GM12878 (cell line): ENCODE measurements around the gene DAPK3. TPM values are rescaled to one million over a fixed set of nuclear protein-coding genes. Genes with fewer than 3 reads are reported as not detected.

Experiments
- ATAC-seq: fragments of 200-7000 bp; cut with Tn5 transposase; 3 replicates; pipeline ENCODE4 v1.9.1; 2020; ENCODE audit warnings: mild to moderate bottlenecking, moderate library complexity
- BruUV-seq: library from RNA; stranded (reverse); fragments of 400-500 nt; replicated peaks from 2 replicates; lab custom pipeline; 2021; lab: Mats Ljungman, UMichigan
- CTCF ChIA-PET: fragments of 300-600 bp; sonication (Branson Sonifier 250); formaldehyde crosslinking; extraction: SDS; loops from one replicate; lab custom pipeline; 2021; ENCODE audit warnings: inconsistent platforms; lab: Yijun Ruan, JAX
- POLR2A ChIA-PET: fragments of 350-600 bp; formaldehyde crosslinking; extraction: SDS; loops from one replicate; lab custom pipeline; 2021; ENCODE audit warnings: inconsistent platforms; lab: Charles Lee
- RAD21 ChIA-PET: fragments of 300-600 bp; sonication (Branson Sonifier 250); formaldehyde crosslinking; loops from one replicate; lab custom pipeline; 2023; ENCODE audit warnings: antibody characterized with exemption; ENCODE audit not compliant: unreplicated experiment; lab: Charles Lee
- SMC1A ChIA-PET: fragments of 300-600 bp; sonication (Branson Sonifier 250); formaldehyde crosslinking; loops from one replicate; lab custom pipeline; 2023; ENCODE audit not compliant: unreplicated experiment, uncharacterized antibody; lab: Charles Lee
- DNase-seq: peaks from one replicate; pipeline ENCODE4 v3.0.0-alpha.2; 2011; ENCODE audit warnings: low read depth, low spot score
- FAIRE-seq: peaks from 3 replicates; lab custom pipeline; 2011; peaks lifted over from hg19 to GRCh38; lab: Jason Lieb, UNC
- H2AFZ ChIP-seq: 2 replicates; pipeline ENCODE4 v1.6.0; 2011; ENCODE audit warnings: low read depth, low read length, control low read depth; ENCODE audit not compliant: control insufficient read depth
- H3K27ac ChIP-seq: 2 replicates; pipeline ENCODE4 v1.5.1; 2011; ENCODE audit warnings: control low read depth; ENCODE audit not compliant: control insufficient read depth, insufficient read depth
- H3K27me3 ChIP-seq, 2 experiments: replicated peaks in 1 of 2; 2 replicates each; pipeline versions ENCODE4 v1.6.0 to v1.6.1; 2011; ENCODE audit warnings: low read length in 1 of 2; ENCODE audit not compliant: control insufficient read depth in 2 of 2, insufficient read depth in 2 of 2
- H3K36me3 ChIP-seq, 2 experiments: 2 replicates each; pipeline ENCODE4 v1.5.1; 2011; ENCODE audit warnings: low read length in 1 of 2; ENCODE audit not compliant: control insufficient read depth in 2 of 2, insufficient read depth in 2 of 2
- H3K4me1 ChIP-seq: 2 replicates; pipeline ENCODE4 v1.6.1; 2011; ENCODE audit warnings: mild to moderate bottlenecking, low read length, moderate library complexity, mixed read lengths; ENCODE audit not compliant: control insufficient read depth, insufficient read depth
- H3K4me2 ChIP-seq: 2 replicates; pipeline ENCODE4 v1.6.0; 2011; ENCODE audit warnings: control low read depth; ENCODE audit not compliant: control insufficient read depth, insufficient read depth
- H3K4me3 ChIP-seq: fragments of 200-600 bp; sonication (generic); 2 replicates; pipeline ENCODE4 v1.5.1; 2016
- H3K79me2 ChIP-seq: 2 replicates; pipeline ENCODE4 v1.6.0; 2011; ENCODE audit warnings: low read length; ENCODE audit not compliant: control insufficient read depth, insufficient read depth
- H3K9ac ChIP-seq: 2 replicates; pipeline ENCODE4 v1.8.0; 2011; ENCODE audit warnings: low read length, control low read depth, mixed read lengths; ENCODE audit not compliant: control insufficient read depth, insufficient read depth
- H3K9me3 ChIP-seq: replicated peaks from 3 replicates; pipeline ENCODE4 v1.5.1; 2011; ENCODE audit warnings: mild to moderate bottlenecking, low read length; ENCODE audit not compliant: control insufficient read depth, insufficient read depth
- H4K20me1 ChIP-seq: 2 replicates; pipeline ENCODE4 v1.6.0; 2011; ENCODE audit not compliant: control insufficient read depth, insufficient read depth
- ASH2L ChIP-seq: fragments of 300-600, 200-600 bp; sonication (generic); IDR thresholded peaks from 2 replicates; pipeline ENCODE4 v1.6.1; 2017; ENCODE audit warnings: low read depth, mild to moderate bottlenecking, borderline replicate concordance
- CBFB ChIP-seq: IDR thresholded peaks from 2 replicates; pipeline ENCODE4 v1.6.1; 2016; ENCODE audit warnings: antibody characterized with exemption, low read depth
- CBX5 ChIP-seq: sonication (generic); IDR thresholded peaks from 2 replicates; pipeline ENCODE4 v1.6.1; 2016; ENCODE audit warnings: low read depth, moderate library complexity, mild to moderate bottlenecking, inconsistent platforms
- EGR1 ChIP-seq, 2 experiments: IDR thresholded peaks; 1 replicate in 1 of 2; 2 replicates in 1 of 2; pipeline ENCODE4 v1.6.1; 2011 to 2012; ENCODE audit warnings: low read depth in 2 of 2, low read length in 2 of 2, borderline replicate concordance in 1 of 2, mild to moderate bottlenecking in 1 of 2, moderate library complexity in 1 of 2
- EZH2 ChIP-seq: IDR thresholded peaks from 2 replicates; pipeline ENCODE4 v1.6.1; 2012; ENCODE audit warnings: low read depth, mild to moderate bottlenecking, control low read depth, inconsistent platforms, low read length, borderline replicate concordance; ENCODE audit not compliant: control insufficient read depth
- IRF4 ChIP-seq: IDR thresholded peaks from 2 replicates; pipeline ENCODE4 v1.6.1; 2011; ENCODE audit warnings: low read depth, low read length
- MYC ChIP-seq: IDR thresholded peaks from 2 replicates; pipeline ENCODE4 v1.6.1; 2011; ENCODE audit warnings: mild to moderate bottlenecking, low read length, moderate library complexity, inconsistent platforms; ENCODE audit not compliant: insufficient read depth, insufficient replicate concordance, insufficient read length, severe bottlenecking
- NR2C1 ChIP-seq: fragments of 450-650 bp; IDR thresholded peaks from 2 replicates; pipeline ENCODE4 v1.6.1; 2017; ENCODE audit warnings: antibody characterized with exemption, mild to moderate bottlenecking, moderate library complexity
- PAX8 ChIP-seq: fragments of 450-650 bp; IDR thresholded peaks from 2 replicates; pipeline ENCODE4 v1.6.1; 2017; ENCODE audit warnings: mild to moderate bottlenecking, moderate library complexity
- PBX3 ChIP-seq: IDR thresholded peaks from 2 replicates; pipeline ENCODE4 v1.6.1; 2011; ENCODE audit warnings: mild to moderate bottlenecking, low read depth, low read length, moderate library complexity; ENCODE audit not compliant: insufficient replicate concordance
- RELB ChIP-seq: fragments of 450-650 bp; IDR thresholded peaks from 2 replicates; pipeline ENCODE4 v1.6.1; 2017; ENCODE audit warnings: low read depth, mild to moderate bottlenecking, moderate library complexity
- REST ChIP-seq: IDR thresholded peaks from 2 replicates; pipeline ENCODE4 v1.6.1; 2012; ENCODE audit warnings: mild to moderate bottlenecking, low read depth, low read length
- SMAD1 ChIP-seq: fragments of 450-650 bp; IDR thresholded peaks from 2 replicates; pipeline ENCODE4 v1.6.1; 2018; ENCODE audit warnings: mild to moderate bottlenecking, low read depth; ENCODE audit not compliant: partially characterized antibody
- TBL1XR1 ChIP-seq: IDR thresholded peaks from 2 replicates; pipeline ENCODE4 v1.6.1; 2012; ENCODE audit warnings: low read depth, low read length, improper control_type of control experiment
- WRNIP1 ChIP-seq: IDR thresholded peaks from 2 replicates; pipeline ENCODE4 v1.6.1; 2011; ENCODE audit warnings: low read depth, low read length, improper control_type of control experiment, borderline replicate concordance
- WGBS: methylation state at CpG from one replicate; pipeline ENCODE4 v1.1.6; 2016; ENCODE audit warnings: low lambda C conversion rate; ENCODE audit not compliant: insufficient replicate concordance, insufficient coverage; ENCODE audit errors: missing lambda C conversion rate; 5-methylcytosine and 5-hydroxymethylcytosine counted together
- in situ Hi-C: fragments of 300-500 bp; cut with MboI; formaldehyde crosslinking; loops from 9 replicates; pipeline ENCODE4 v1.14.3; 2018; ENCODE audit warnings: mixed read lengths
- intact Hi-C: fragments of 100-400 bp; cut with micrococcal nuclease; formaldehyde crosslinking; loops from one replicate; pipeline ENCODE4 v1.14.2; 2022; ENCODE audit not compliant: unreplicated experiment
- polyA plus RNA-seq, 11 experiments: library from polyadenylated mRNA; depleted of rRNA in 4 of 11; unstranded in 6 of 11; stranded (reverse) in 5 of 11; fragments of >200 nt; fragmentation: Nextera tagmentation in 4 of 11; fragmentation: Illumina TruSeq in 1 of 11; extraction: Ambion mirVana in 4 of 11; extraction: Trizol in 1 of 11; gene quantifications; 1 replicate in 1 of 11; 2 replicates in 10 of 11; pipeline versions ENCODE4 v1.2.1 to v1.2.3, GENCODE V29; 2011 to 2016; ENCODE audit warnings: inconsistent platforms in 2 of 11, missing spikeins in 2 of 11, low read depth in 1 of 11
- total RNA-seq, 4 experiments: library from RNA; depleted of rRNA in 3 of 4; stranded (reverse); fragments of >200 nt in 3 of 4; fragmentation: Illumina TruSeq in 1 of 4; extraction: Trizol in 1 of 4; gene quantifications; 2 replicates each; pipeline versions ENCODE4 v1.2.1 to v1.2.3, GENCODE V29; 2013 to 2021

Gene DAPK3
- total and polyA plus RNA-seq, 10 of the 15 experiments (the other 5 are each of a cell fraction or from before 2014, with no cell fraction given), result 0.13 to 46.4 (median 24.8) TPM

- H3K9me3 ChIP-seq, result no peaks in the 10 kb centered on the region
- intact Hi-C loops, result loop anchor here (1.0 to 5.0 kb wide), 5 partner anchors 82 to 417 kb away; partner anchors contain the start of genes CHAF1A, MAP2K2, SH3GL1 and ZBTB7A
- RAD21 ChIA-PET, result interaction anchor here (0.8 to 1.6 kb wide), 12 partner anchors 10 to 417 kb away, joined by 3 to 13 read pairs (median 4); partner anchors contain the start of genes CHAF1A, DAPK3 and PIAS4
- ATAC-seq (peak; percentile 32), DNase-seq (peak; percentile 48), FAIRE-seq (peak; percentile 23)
- peak within 1 kb of the TSS; percentile 96 for H3K9ac ChIP-seq
- peak within 1 kb of the TSS; percentile 76 for H2AFZ ChIP-seq
- H3K4me2 ChIP-seq, result peak within 1 kb of the TSS; percentile 99
- CTCF ChIA-PET, result interaction anchor here (0.6 to 2.1 kb wide), 22 partner anchors 14 to 500 kb away, joined by 3 to 38 read pairs (median 5); partner anchors contain the start of genes CREB3L3, DAPK3 and MRPL54
- POLR2A ChIA-PET, result interaction anchor here (0.6 to 1.8 kb wide), 14 partner anchors 10 to 1746 kb away, joined by 3 to 12 read pairs (median 4); partner anchors contain the start of genes CREB3L3, DAPK3 and PIAS4
- H3K79me2 ChIP-seq, result peaks cover 54% of the 10 kb centered on the region
- BruUV-seq, result TSS peak; percentile 69
- peaks cover 25% of the 10 kb centered on the region for H3K4me1 ChIP-seq
- H3K27ac ChIP-seq, result peak within 1 kb of the TSS; percentile 79
- H3K36me3 ChIP-seq, result peaks cover 36 to 41% of the 10 kb centered on the region in 2 experiments
- WGBS, result under 1% methylated on average over 80 of the region's 80 CpGs
- H4K20me1 ChIP-seq, result peaks cover 36% of the 10 kb centered on the region
- in situ Hi-C loops, result loop anchor here (5.0 kb wide), 1 partner anchor 197 kb away; the partner anchor contains the start of genes ANKRD24 and SIRT6
- no peaks in the 10 kb centered on the region for H3K27me3 ChIP-seq
- H3K4me3 ChIP-seq, result peak within 1 kb of the TSS; percentile 97
- SMC1A ChIA-PET, result interaction anchor here (0.7 to 1.8 kb wide), 17 partner anchors 12 to 247 kb away, joined by 3 to 9 read pairs (median 5); partner anchors contain the start of genes APBA3 and DAPK3
- TF ChIP-seq NR2C1, result no peak
- TF ChIP-seq IRF4, result no peak
- TF ChIP-seq EZH2, result no peak
- TF ChIP-seq CBX5, result no peak
- peak; percentile 92 for TF ChIP-seq CBFB
- TF ChIP-seq PBX3, result peak; percentile 32
- TF ChIP-seq WRNIP1, result no peak
- peak; percentile 69; the same call in 1 of the 2 replicates for TF ChIP-seq TBL1XR1
- TF ChIP-seq MYC, result peak; percentile 97
- TF ChIP-seq ASH2L, result peak; percentile 89; the same call in 1 of the 2 replicates
- TF ChIP-seq PAX8, result no peak
- TF ChIP-seq SMAD1, result peak; percentile 27
- peak; percentile 64 for TF ChIP-seq REST
- TF ChIP-seq RELB, result no peak; the same call in 1 of the 2 replicates
- peak; percentile 44 to 58; a peak in 1 of 3 replicates for TF ChIP-seq EGR1 (IDR thresholded peaks at IDR 0.05; ENCODE audit: borderline replicate concordance in 1 of 2, low read depth in 2 of 2, low read length in 2 of 2)
These were observed 14.2 kb upstream of the DAPK3 start, which contains the start of gene EEF2 for GRCh38 chr19:3984908-3985642. Gene EEF2 (minus strand): TSS chr19:3985463. CDS start chr19:3985380, 83 bp downstream.
